PC-3 (cell line): ENCODE results near the gene PRR20G. TPM values are rescaled to one million over a fixed set of nuclear protein-coding genes. Genes with fewer than 3 reads are reported as not detected.

Experiments
- ATAC-seq: fragments of 200-7000 bp; cut with Tn5 transposase; 2 replicates; pipeline ENCODE4 v1.9.1; 2020; ENCODE audit warnings: mild to moderate bottlenecking, moderate library complexity
- BruUV-seq: library from RNA; stranded (reverse); fragments of 400-500 nt; replicated peaks from 2 replicates; lab custom pipeline; 2021; lab: Mats Ljungman, UMichigan
- CTCF ChIA-PET: fragments of 300-600 bp; sonication (Branson Sonifier 250); formaldehyde crosslinking; loops from one replicate; lab custom pipeline; 2022; ENCODE audit warnings: antibody characterized with exemption; lab: Charles Lee
- POLR2A ChIA-PET: fragments of 300-600 bp; sonication (Branson Sonifier 250); formaldehyde crosslinking; loops from one replicate; lab custom pipeline; 2022; ENCODE audit warnings: antibody characterized with exemption; ENCODE audit not compliant: unreplicated experiment; lab: Charles Lee
- DNase-seq: peaks from one replicate; pipeline ENCODE4 v3.0.0-alpha.2; 2015
- H2AFZ ChIP-seq: fragments of 300-600 bp; sonication (generic); 2 replicates; pipeline ENCODE4 v1.6.0; 2016; ENCODE audit warnings: antibody characterized with exemption, low read length
- H3F3A ChIP-seq: fragments of 300-600 bp; sonication (generic); one replicate; pipeline ENCODE4 v1.6.0; 2017; ENCODE audit warnings: antibody characterized with exemption, low read length, control low read depth, mild to moderate bottlenecking; ENCODE audit not compliant: unreplicated experiment
- H3K27ac ChIP-seq: fragments of 300-600 bp; sonication (generic); 2 replicates; pipeline ENCODE4 v1.5.1; 2016; ENCODE audit warnings: mild to moderate bottlenecking, low read length
- H3K27me3 ChIP-seq: fragments of 300-600 bp; sonication (generic); 2 replicates; pipeline ENCODE4 v1.6.1; 2016; ENCODE audit warnings: low read length, mixed read lengths
- H3K36me3 ChIP-seq: fragments of 300-600 bp; sonication (generic); 2 replicates; pipeline ENCODE4 v1.6.1; 2016; ENCODE audit warnings: low read depth, mixed run types, low read length, mixed read lengths
- H3K4me1 ChIP-seq: fragments of 300-600 bp; sonication (generic); 2 replicates; pipeline ENCODE4 v1.5.1; 2016; ENCODE audit warnings: low read length; ENCODE audit not compliant: insufficient read depth
- H3K4me2 ChIP-seq: fragments of 300-600 bp; sonication (generic); 2 replicates; pipeline ENCODE4 v1.6.0; 2016; ENCODE audit warnings: low read length
- H3K4me3 ChIP-seq: fragments of 300-600 bp; sonication (generic); 2 replicates; pipeline ENCODE4 v1.5.1; 2016; ENCODE audit warnings: mild to moderate bottlenecking, low read length, mixed read lengths
- H3K79me2 ChIP-seq: fragments of 300-600 bp; sonication (generic); 2 replicates; pipeline ENCODE4 v1.6.1; 2017; ENCODE audit warnings: low read length, mixed read lengths
- H3K9ac ChIP-seq: fragments of 300-600 bp; sonication (generic); 2 replicates; pipeline ENCODE4 v1.6.0; 2016; ENCODE audit warnings: mild to moderate bottlenecking, low read length
- H3K9me2 ChIP-seq: fragments of 300-600 bp; sonication (generic); replicated peaks from 2 replicates; pipeline ENCODE4 v1.6.1; 2016; ENCODE audit warnings: mixed run types, low read length, mixed read lengths
- H3K9me3 ChIP-seq: fragments of 300-600 bp; sonication (generic); 2 replicates; pipeline ENCODE4 v1.6.1; 2016; ENCODE audit warnings: low read length, mixed read lengths
- H4K20me1 ChIP-seq: fragments of 300-600 bp; sonication (generic); 2 replicates; pipeline ENCODE4 v1.6.1; 2016; ENCODE audit warnings: low read length, mixed read lengths
- CTCF ChIP-seq: fragments of 300-600 bp; sonication (generic); conservative IDR thresholded peaks from 2 replicates; pipeline ENCODE4 v1.5.1; 2017; ENCODE audit warnings: antibody characterized with exemption, low read depth, mild to moderate bottlenecking, low read length
- EZH2 ChIP-seq: fragments of 300-600 bp; sonication (generic); IDR thresholded peaks from one replicate; pipeline ENCODE4 v1.6.1; 2017; ENCODE audit warnings: antibody characterized with exemption, mild to moderate bottlenecking, low read length; ENCODE audit not compliant: unreplicated experiment
- EZH2phosphoT487 ChIP-seq: fragments of 300-600 bp; sonication (generic); IDR thresholded peaks from 2 replicates; pipeline ENCODE4 v1.6.1; 2018; ENCODE audit warnings: mild to moderate bottlenecking, antibody characterized with exemption, low read length, borderline replicate concordance
- intact Hi-C: fragments of 100-400 bp; cut with micrococcal nuclease; formaldehyde crosslinking; loops from 2 replicates; pipeline ENCODE4 v1.9.0; 2023
- total RNA-seq: library from RNA; depleted of rRNA; stranded (reverse); fragments of >200 nt; gene quantifications from 2 replicates; pipeline ENCODE4 v1.2.3, GENCODE V29; 2014

Gene PRR20G
- total RNA-seq, 1 experiment from 2014 or later: not detected

- BruUV-seq: no TSS peak
- CTCF ChIA-PET: interaction anchor here (0.6 to 0.8 kb wide), 2 partner anchors 201 to 1472 kb away, joined by 3 to 6 read pairs; no protein-coding TSS in a partner anchor
- ATAC-seq: peak; percentile 81
Measured at GRCh38 chr3:127254730-127255129, 33.1 kb downstream of the PRR20G start.

GRCh38 chr3:127254033-127254644, 33.7 kb downstream of the PRR20G start:
- Histone ChIP-seq H3F3A (no peaks in the 10 kb centered on the region), H3K4me1 (no peaks in the 10 kb centered on the region), H3K4me2 (no peak overlapping the region), H2AFZ (no peak overlapping the region), H3K27ac (no peak overlapping the region), H3K79me2 (no peaks in the 10 kb centered on the region), H3K4me3 (no peak overlapping the region), H3K36me3 (no peaks in the 10 kb centered on the region), H4K20me1 (no peaks in the 10 kb centered on the region), H3K9me2 (no peaks in the 10 kb centered on the region), H3K9ac (no peak overlapping the region), H3K27me3 (peaks cover 12% of the 10 kb centered on the region), H3K9me3 (no peaks in the 10 kb centered on the region)
- TF ChIP-seq CTCF: no peak
- no peak for TF ChIP-seq EZH2phosphoT487
- no peak for TF ChIP-seq EZH2
- intact Hi-C loops: no loop called here
- ATAC-seq (no peak), DNase-seq (no peak)
- no TSS peak for BruUV-seq
- CTCF ChIA-PET: no interaction called here
- POLR2A ChIA-PET: no interaction called here

More at GRCh38 chr3:127254730-127255129, 33.1 kb downstream of the PRR20G start:
- Histone ChIP-seq H3K4me1 (no peaks in the 10 kb centered on the region), H3K9me3 (no peaks in the 10 kb centered on the region), H3K79me2 (no peaks in the 10 kb centered on the region), H3K9me2 (no peaks in the 10 kb centered on the region), H3K27ac (no peak overlapping the region), H2AFZ (no peak overlapping the region), H3F3A (no peaks in the 10 kb centered on the region), H3K9ac (no peak overlapping the region), H3K4me3 (no peak overlapping the region), H3K27me3 (peaks cover 17% of the 10 kb centered on the region), H3K4me2 (no peak overlapping the region), H4K20me1 (no peaks in the 10 kb centered on the region), H3K36me3 (no peaks in the 10 kb centered on the region)
- POLR2A ChIA-PET: no interaction called here
- intact Hi-C loops: no loop called here
- peak; percentile 38 for DNase-seq
- TF ChIP-seq CTCF (peak; percentile 50), EZH2phosphoT487 (no peak), EZH2 (no peak)

GRCh38 chr3:127253491-127253890, 34.4 kb downstream of the PRR20G start:
- ChIA-PET POLR2A (no interaction called here), CTCF (no interaction called here)
- Histone ChIP-seq H4K20me1 (no peaks in the 10 kb centered on the region), H3K9me2 (no peaks in the 10 kb centered on the region), H3K9me3 (no peaks in the 10 kb centered on the region), H2AFZ (no peak overlapping the region), H3K4me1 (no peaks in the 10 kb centered on the region), H3K9ac (no peak overlapping the region), H3K4me2 (no peak overlapping the region), H3K4me3 (no peak overlapping the region), H3K36me3 (no peaks in the 10 kb centered on the region), H3K79me2 (no peaks in the 10 kb centered on the region), H3K27me3 (peaks cover 12% of the 10 kb centered on the region; the same call in 1 of the 2 replicates), H3K27ac (no peak overlapping the region), H3F3A (no peaks in the 10 kb centered on the region)
- ATAC-seq: no peak
- intact Hi-C loops: no loop called here
- no peak for TF ChIP-seq EZH2phosphoT487
- no peak for TF ChIP-seq EZH2
- TF ChIP-seq CTCF: no peak
- no peak for DNase-seq
- BruUV-seq: no TSS peak
